Measurements from ENCODE around the gene CHKB.

CHKB gene

DNA sequence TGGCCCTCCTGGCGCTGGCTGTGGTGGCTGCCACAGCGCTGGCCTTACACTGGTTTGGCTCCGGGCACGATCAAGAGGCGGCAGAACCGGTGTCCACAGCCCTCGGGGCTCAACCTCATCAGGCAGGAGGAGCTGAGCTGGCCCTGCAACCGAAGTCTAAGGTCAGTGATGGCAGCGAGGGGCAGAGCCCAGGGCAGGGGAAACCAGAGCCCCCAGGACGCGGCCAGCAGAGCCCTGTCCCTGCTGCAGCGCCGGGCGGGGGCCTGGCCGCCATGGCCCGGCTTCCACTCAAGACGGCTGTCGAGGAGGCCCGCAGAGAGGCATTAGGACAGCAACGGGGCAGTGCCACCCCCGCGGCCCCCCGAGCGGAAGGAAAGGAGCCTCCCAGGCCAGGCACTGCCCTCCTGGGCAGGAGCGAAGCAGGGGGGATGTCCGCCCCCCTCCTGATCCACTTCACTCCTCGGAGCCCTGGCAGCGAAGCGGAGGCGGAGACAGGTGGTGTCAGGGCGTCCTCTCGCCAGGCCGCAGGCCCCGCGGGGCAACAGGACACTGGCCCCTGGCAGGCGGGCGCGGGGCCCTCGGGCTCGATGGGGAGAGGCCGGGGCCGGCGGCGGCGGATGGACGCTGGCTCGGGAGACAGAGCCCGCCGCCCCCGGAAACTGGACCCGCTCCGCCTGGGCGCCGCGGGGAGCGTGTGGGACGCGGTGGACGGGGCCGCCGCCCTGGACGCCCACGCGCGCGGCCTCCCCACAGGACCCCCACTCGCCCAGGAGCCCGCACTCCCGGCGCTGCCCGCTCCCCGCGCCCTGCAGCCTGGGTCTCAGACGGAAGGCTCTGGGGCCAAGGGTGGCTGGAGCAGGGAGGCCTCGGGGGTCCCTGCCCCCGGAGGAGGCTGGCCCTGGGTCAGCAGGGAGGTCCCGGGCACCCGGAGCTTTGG is 36.1 kb downstream of the CHKB start:
- TF ChIP-seq POLR2AphosphoS5 (IDR thresholded peaks at IDR 0.05; ENCODE audit: low read depth, low read length) (no peak), TAF1 (IDR thresholded peaks at IDR 0.05; ENCODE audit: borderline replicate concordance, insufficient read depth, low read length) (no peak), FOXP2 (optimal IDR thresholded peaks at IDR 0.05; ENCODE audit: borderline replicate concordance, extremely low read depth, extremely low read length, insufficient read depth) (no peak), SIN3A (IDR thresholded peaks at IDR 0.05; ENCODE audit: borderline replicate concordance, insufficient read depth, low read length) (no peak)
- TF ChIP-seq, protein P1, sequence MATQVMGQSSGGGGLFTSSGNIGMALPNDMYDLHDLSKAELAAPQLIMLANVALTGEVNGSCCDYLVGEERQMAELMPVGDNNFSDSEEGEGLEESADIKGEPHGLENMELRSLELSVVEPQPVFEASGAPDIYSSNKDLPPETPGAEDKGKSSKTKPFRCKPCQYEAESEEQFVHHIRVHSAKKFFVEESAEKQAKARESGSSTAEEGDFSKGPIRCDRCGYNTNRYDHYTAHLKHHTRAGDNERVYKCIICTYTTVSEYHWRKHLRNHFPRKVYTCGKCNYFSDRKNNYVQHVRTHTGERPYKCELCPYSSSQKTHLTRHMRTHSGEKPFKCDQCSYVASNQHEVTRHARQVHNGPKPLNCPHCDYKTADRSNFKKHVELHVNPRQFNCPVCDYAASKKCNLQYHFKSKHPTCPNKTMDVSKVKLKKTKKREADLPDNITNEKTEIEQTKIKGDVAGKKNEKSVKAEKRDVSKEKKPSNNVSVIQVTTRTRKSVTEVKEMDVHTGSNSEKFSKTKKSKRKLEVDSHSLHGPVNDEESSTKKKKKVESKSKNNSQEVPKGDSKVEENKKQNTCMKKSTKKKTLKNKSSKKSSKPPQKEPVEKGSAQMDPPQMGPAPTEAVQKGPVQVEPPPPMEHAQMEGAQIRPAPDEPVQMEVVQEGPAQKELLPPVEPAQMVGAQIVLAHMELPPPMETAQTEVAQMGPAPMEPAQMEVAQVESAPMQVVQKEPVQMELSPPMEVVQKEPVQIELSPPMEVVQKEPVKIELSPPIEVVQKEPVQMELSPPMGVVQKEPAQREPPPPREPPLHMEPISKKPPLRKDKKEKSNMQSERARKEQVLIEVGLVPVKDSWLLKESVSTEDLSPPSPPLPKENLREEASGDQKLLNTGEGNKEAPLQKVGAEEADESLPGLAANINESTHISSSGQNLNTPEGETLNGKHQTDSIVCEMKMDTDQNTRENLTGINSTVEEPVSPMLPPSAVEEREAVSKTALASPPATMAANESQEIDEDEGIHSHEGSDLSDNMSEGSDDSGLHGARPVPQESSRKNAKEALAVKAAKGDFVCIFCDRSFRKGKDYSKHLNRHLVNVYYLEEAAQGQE (IDR thresholded peaks at IDR 0.05; ENCODE audit: insufficient read depth in 1 of 2, low read depth in 2 of 2, low read length in 2 of 2) = no peak

DNA sequence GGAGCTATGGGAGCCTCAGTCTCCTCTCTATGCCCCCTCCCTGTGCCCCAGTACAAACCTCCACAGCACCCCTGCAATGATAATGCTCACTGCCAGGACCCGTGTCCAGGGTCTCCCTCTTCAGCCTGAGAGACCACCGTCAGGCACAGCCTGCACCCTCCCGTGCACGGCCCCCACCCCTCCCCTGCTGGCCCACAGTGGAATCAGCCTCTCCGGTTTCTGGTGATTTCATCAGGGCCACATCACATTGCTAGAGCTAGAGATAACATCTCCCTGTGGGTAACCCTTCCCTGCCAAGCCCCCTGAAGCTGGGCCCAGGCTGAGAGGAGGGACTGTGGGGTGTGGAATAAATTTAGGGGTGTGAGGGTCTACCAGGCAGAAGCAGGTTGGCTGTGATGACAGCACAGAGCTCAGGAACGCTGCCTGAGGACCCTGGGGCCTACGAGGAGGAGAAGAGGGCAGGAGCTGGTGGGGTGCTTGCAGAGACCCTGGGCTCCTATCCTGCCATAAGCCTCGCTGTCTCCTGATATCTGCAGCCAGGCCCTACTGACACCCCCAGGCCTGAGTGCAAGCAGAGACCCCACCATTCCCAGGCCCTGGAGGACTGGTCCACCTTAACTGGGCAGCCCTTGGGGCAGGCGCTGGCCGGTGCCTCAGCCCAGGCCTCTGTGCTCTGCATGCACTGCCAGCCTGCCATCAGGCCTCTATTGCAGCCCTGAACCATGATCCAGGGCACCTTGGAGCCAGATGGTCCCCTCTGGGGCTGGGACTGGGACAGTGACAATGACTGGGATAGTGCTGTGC is 36.9 kb downstream of the CHKB start, which contains the start of gene KLHDC7B:
Gene KLHDC7B, plus strand, starts transcription at position 378 of the 804 bp plus-strand sequence. Its CDS starts 345 bp downstream, at position 723.
- TF ChIP-seq TAF1 (IDR thresholded peaks at IDR 0.05; ENCODE audit: borderline replicate concordance, insufficient read depth, low read length) (no peak), FOXP2 (optimal IDR thresholded peaks at IDR 0.05; ENCODE audit: borderline replicate concordance, extremely low read depth, extremely low read length, insufficient read depth) (no peak), POLR2AphosphoS5 (IDR thresholded peaks at IDR 0.05; ENCODE audit: low read depth, low read length) (no peak), SIN3A (IDR thresholded peaks at IDR 0.05; ENCODE audit: borderline replicate concordance, insufficient read depth, low read length) (no peak)
- TF ChIP-seq, protein P1 (IDR thresholded peaks at IDR 0.05; ENCODE audit: insufficient read depth in 1 of 2, low read depth in 2 of 2, low read length in 2 of 2) = no peak

DNA sequence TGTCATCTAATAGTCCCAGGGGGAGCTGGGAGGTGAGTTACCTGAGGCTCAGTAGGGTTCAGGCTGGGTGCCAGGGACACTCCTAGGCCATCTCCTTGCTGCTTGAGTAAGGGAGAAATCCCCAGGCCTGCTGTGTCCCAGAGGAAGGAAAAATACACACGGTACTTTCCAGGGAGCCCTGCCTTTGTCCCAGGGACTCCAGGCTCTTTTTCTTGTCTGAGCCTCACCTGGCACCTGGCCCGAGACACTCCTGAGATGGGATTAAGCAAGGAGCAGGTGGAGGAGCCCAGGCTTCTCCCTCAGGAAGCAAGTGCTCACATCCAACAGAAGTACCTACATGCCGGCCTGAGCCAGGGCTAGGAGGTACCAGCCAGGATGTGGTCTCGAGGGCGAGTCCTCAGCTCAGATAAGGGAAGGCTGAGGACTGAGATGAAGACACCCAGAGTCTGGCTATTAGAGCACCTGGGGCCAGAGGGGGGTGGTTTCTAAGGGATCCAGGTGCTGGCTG is 37.8 kb downstream of the CHKB start:
- TF ChIP-seq POLR2AphosphoS5 (IDR thresholded peaks at IDR 0.05; ENCODE audit: low read depth, low read length) = no peak
- no peak for TF ChIP-seq TAF1 (IDR thresholded peaks at IDR 0.05; ENCODE audit: borderline replicate concordance, insufficient read depth, low read length)
- TF ChIP-seq SIN3A (IDR thresholded peaks at IDR 0.05; ENCODE audit: borderline replicate concordance, insufficient read depth, low read length) = no peak
- TF ChIP-seq, protein P1 (IDR thresholded peaks at IDR 0.05; ENCODE audit: insufficient read depth in 1 of 2, low read depth in 2 of 2, low read length in 2 of 2) = no peak

DNA sequence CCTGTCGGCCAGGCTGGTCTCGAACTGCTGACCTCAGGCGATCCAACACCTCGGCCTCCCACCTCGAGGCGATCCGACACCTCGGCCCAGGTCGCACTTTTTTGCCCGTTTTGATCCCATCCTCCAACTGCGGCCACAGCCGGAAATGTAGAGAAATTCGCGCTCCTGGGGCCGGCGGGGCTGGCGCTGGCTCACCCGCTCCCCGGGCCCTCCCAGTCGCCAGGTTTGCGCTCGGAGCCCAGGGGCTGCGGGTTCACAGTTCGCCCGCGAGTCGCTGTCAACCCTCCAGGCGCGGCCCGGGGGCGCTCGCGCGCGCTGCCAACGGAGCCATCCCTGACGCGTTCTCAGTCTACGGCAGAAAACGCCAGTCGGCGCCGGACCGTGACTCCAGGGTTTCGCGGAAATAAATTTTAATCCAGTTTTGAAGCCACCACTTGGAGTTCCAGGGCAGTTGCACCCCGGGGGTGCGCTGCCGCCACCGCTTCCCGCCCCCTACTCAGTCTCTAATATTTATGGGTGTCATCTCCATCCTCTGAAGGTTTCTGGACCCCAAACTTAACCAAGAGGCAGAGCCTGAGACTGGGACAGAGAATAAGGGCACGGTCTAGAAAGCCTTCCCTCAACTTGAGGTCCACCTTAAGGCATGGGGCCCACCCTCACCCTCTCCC is 38.4 kb downstream of the CHKB start:
- TF ChIP-seq TAF1 (IDR thresholded peaks at IDR 0.05; ENCODE audit: borderline replicate concordance, insufficient read depth, low read length) (no peak), POLR2AphosphoS5 (IDR thresholded peaks at IDR 0.05; ENCODE audit: low read depth, low read length) (no peak), FOXP2 (optimal IDR thresholded peaks at IDR 0.05; ENCODE audit: borderline replicate concordance, extremely low read depth, extremely low read length, insufficient read depth) (no peak), SIN3A (IDR thresholded peaks at IDR 0.05; ENCODE audit: borderline replicate concordance, insufficient read depth, low read length) (no peak)
- TF ChIP-seq, protein P1 (IDR thresholded peaks at IDR 0.05; ENCODE audit: insufficient read depth in 1 of 2, low read depth in 2 of 2, low read length in 2 of 2) = no peak
